GM13977 (cell line): ENCODE data around the gene RYR1.
"Not testable (repeated sequence)": the region's sequence is repeated elsewhere in the genome, so short reads cannot be mapped to it uniquely, and the experiment has no call there.

Experiments
- DNase-seq: peaks from one replicate; pipeline ENCODE4 v3.0.0; 2012; ENCODE audit warnings: low spot score
- CTCF ChIP-seq: IDR thresholded peaks from 2 replicates; pipeline ENCODE4 v1.5.1; 2012; ENCODE audit warnings: mild to moderate bottlenecking, control low read depth; ENCODE audit not compliant: insufficient read depth; ENCODE audit errors: extremely low read depth, missing control alignments
- in situ Hi-C: fragments of 300-500 bp; cut with MboI; formaldehyde crosslinking; loops from one replicate; pipeline ENCODE4 v1.12.0; 2022; ENCODE audit warnings: low sequenced_read_pairs, low pct_unique_long_range_greater_than_20kb, mixed read lengths, inconsistent platforms; ENCODE audit not compliant: unreplicated experiment

RYR1 gene

GRCh38 chr19:38516802-38517201 lies 83.3 kb downstream of the RYR1 start:
- no peak for TF ChIP-seq CTCF
- in situ Hi-C loops = no loop called here
- DNase-seq = no peak

- no peak for TF ChIP-seq CTCF
- in situ Hi-C loops = no loop called here
- no peak for DNase-seq
These were observed 83.8 kb downstream of the RYR1 start for GRCh38 chr19:38517321-38517720.

GRCh38 chr19:38517980-38518379 lies 84.5 kb downstream of the RYR1 start:
- in situ Hi-C loops, DNase-seq: not testable (repeated sequence)

- no peak for TF ChIP-seq CTCF
- in situ Hi-C loops = no loop called here
- no peak for DNase-seq
These were observed 85.7 kb downstream of the RYR1 start for GRCh38 chr19:38519168-38519567.

GRCh38 chr19:38519988-38520387 lies 86.5 kb downstream of the RYR1 start:
- no peak for TF ChIP-seq CTCF
- no peak for DNase-seq
- in situ Hi-C loops = no loop called here

- no peak for DNase-seq
- in situ Hi-C loops = no loop called here
These were observed 89.4 kb downstream of the RYR1 start for GRCh38 chr19:38522915-38523314.

GRCh38 chr19:38523319-38523718 lies 89.8 kb downstream of the RYR1 start:
- in situ Hi-C loops = no loop called here
- no peak for DNase-seq
- no peak for TF ChIP-seq CTCF

More at GRCh38 chr19:38522915-38523314, 89.4 kb downstream of the RYR1 start:
- no peak for TF ChIP-seq CTCF
